Skin of body (tissue), 2 donors: ENCODE data around the gene BIRC2. TPM values are rescaled to one million over a fixed set of nuclear protein-coding genes. Genes with fewer than 3 reads are reported as not detected.

Experiments
- DNase-seq: peaks from one replicate; lab custom pipeline; 2025; lab: John Stamatoyannopoulos, UW
- total RNA-seq: library from RNA; depleted of rRNA; stranded (reverse); fragments of >200 nt; gene quantifications from one replicate; pipeline ENCODE4 v1.2.3, GENCODE V29; 2014

BIRC2 gene
- total RNA-seq, 1 donor from 2014 or later = 66.5 TPM

DNA sequence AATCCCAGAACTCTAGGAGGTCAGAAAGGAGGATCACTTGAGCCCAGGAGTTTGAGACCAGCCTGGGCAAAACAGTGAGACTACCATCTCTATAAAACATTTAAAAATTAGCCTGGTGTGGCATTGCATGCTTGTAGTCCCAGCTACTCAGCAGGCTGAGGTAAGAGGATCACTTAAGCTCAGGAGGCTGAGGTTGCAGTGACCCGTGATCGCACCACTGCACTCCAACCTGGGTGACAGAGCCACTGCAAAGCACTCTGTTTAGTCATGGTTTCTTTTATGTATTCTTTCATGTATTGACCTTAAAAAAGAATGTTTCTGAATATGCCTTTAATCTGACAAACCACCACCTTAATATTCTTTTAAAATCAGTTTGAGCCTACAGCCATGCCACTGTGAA, 52.2 kb downstream of the BIRC2 start:
- no peak for DNase-seq

DNA sequence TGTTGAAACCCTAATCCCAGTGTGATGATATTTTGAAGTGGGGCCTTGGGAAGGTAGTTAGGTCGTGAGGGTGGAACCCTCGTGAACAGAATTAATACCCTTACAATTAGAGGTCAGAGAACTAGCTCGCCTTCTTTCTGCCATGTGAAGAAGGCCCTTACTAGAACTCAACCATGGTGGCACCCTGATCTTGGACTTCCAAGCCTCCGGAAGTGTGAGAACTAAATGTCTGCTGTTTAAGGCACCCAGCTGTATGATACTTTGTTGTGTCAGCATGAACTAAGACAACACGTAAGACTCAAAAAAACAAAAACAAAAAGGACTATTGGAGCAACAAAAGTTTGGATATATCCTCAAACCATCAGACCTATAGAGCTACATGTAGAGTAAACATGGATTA, 53.6 kb downstream of the BIRC2 start:
- no peak for DNase-seq

DNA sequence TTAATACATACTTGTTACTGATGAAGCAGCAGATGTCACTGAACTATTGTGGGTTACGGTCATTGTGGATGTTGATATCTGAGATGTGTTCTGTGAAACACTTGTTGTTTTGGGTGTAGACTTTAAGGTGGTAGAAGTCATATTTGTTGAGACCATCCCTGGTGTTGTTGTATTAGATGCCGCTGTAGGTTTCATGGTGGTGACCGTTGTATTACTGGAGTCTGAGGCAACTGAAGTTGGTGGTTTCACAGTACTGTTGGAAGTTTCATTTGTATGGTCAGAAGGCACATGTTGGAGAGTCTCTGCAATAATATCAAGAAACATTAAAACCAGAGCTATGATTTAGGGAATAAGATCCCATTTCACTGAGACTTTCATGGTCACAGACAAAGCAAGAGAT, 54.9 kb downstream of the BIRC2 start:
- DNase-seq = no peak

DNA sequence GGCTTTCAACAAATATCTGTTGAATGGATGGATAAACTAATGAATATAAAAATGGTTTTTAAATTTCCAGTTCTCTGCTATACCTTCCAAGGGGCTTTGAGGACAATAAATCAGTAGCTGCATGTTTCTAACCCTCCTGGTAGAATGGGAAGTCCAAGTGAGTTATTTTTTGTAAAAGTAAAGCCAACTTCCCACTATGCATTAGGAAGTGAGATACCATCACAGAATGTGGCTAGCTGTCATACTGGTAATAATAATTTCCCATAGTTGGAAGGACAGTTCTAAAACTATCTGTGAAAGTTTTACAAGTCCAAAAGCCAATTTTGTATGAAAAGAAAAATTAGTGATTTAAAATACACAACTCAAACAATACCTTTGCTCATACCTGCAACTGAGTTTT, 55.5 kb downstream of the BIRC2 start:
- DNase-seq = no peak

DNA sequence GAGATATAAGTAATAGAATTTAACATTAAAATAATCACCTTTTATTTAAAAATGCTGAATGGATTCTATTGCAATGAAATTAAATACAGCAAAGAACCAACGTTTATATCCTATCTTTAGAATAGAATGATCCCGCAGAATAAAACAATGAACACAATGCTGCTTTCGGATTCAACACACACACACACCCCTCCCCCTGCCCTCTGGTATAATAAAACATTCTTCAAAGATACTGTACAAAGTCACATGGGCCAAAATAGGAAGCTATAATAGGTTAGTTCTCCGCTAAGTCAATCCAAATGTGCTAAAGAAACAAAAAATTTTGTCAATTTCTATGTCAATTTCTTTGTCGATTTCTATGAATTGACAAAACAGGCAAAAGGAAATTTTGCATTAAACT, 58.5 kb downstream of the BIRC2 start:
- DNase-seq = no peak

DNA sequence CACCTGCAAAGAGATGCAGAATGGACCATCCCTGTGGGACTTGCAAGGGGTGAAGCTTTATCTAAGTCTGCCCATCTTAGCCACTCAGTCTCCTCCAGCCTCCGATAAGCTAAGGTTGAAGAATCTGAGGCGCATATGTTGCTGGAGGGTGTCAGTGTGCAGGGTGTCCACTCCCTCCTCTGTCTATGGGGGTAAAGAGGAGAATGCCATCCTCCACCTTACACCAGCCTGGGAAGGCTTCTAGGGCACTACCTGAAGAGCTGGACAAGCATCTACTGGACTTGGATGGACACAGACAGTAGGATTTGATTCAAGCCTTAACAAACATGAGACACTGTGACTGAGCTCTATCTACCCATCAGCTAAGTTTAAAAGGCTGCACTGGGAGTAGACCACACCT, 59.1 kb downstream of the BIRC2 start:
- DNase-seq = no peak

DNA sequence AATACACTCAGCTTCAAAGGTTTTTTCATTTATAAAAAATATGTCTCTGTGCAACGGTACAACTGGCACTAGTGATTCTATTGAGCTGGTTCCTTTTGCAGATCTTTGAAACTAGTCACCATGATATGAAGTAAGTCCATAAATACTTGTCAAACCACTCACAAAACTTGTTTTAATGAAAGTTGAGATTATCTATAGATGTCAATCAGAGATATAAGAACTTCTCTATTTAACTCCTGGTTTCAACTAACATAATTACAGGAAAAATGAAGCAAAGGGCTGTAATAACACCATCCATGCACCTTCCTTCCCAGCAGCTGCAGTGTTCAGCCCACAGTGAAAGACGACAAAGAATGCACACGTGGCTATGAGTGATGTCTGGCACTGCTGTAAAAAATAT, 60.9 kb downstream of the BIRC2 start:
- no peak for DNase-seq

DNA sequence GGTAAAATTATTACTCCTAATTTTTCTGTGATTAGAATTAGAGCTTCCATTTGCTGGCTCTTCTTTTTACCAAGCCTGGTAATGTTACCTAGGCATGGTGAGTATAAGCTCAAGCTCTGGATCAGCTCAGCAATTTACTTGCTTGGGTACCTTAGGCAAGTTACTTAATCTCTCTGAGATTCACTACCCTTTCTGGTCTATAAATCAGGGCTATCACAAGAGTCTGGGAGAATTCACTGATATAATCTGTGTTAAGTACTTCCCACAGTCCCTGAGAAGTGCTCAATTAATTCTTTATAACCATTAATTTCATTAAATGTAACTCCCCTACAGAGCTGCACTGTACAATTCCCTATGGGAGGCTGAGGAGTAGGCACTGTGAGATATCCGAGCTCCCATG, 61.3 kb downstream of the BIRC2 start:
- no peak for DNase-seq

DNA sequence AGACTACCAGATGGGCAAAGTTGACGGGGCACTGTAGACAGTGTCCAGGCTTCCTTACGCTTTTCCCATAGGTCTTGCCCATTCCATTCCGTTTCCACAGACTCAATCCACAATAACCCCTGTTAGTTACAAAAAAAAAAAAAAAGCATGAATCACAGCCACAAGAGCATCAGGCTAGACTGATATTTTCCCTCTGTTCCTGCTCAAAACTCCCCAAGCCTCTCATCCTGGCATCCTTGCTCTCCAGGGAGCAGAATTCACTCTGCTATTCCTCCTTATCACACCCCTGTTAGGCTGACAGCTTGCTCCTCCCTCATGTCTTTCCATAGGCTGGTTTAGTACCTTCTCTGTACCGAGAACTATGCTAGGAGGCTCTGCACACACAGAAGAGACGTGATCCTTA, 63.4 kb downstream of the BIRC2 start:
- no peak for DNase-seq

DNA sequence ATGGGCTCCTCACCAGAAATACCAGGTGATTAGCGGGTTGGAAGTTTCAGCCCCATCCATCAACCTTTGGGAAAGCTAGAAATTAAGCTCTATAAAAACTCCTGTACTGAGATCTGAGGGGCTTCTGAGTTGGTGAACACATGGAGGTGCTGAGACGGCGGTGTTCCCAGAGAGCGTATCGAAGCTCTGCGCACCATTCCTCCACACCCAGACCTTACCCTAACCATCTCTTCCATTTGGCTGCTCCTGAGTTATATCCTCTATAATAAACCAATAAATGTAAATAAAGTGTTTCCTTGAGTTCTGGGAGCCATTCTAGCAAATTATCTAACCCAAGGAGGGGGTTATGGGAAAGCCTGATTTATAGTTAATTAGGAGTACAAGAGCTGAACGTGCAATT, 64.1 kb downstream of the BIRC2 start:
- DNase-seq = no peak

DNA sequence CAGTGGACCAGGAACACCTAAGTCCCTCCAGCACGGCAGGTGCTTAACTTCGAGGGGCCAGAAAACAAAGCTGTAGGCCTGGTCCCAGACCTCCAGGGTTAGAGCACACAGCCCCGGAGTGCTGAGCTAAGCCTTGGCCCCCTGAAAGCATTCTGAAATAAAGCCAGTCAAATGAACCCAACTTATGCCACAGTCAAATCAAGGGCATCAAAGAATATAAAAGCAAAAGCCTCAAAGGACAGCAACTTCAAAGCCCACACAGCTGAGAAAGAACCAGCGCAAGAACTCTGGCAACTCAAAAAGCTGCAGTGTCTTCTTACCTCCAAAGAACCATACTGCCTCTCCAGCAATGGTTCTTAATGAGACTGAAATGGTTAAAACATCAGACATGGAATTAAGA, 66.5 kb downstream of the BIRC2 start:
- DNase-seq = no peak

DNA sequence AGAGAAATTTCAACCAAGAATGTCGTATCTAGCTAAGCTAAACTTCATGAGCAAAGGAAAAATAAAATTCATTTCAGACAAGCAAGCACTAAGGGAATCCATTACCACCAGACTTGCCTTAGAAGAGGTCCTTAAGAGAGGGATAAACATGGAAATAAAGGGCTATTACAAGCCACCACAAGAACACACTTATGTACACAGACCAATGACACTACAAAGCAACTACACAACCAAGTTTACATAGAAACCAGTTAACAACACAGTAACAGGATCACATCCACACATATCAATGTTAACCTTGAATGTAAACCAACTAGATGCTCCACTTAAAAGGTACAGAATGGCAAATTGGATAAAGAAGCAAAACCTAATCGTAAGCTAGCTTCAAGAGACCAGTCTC, 67.5 kb downstream of the BIRC2 start:
- DNase-seq = no peak

DNA sequence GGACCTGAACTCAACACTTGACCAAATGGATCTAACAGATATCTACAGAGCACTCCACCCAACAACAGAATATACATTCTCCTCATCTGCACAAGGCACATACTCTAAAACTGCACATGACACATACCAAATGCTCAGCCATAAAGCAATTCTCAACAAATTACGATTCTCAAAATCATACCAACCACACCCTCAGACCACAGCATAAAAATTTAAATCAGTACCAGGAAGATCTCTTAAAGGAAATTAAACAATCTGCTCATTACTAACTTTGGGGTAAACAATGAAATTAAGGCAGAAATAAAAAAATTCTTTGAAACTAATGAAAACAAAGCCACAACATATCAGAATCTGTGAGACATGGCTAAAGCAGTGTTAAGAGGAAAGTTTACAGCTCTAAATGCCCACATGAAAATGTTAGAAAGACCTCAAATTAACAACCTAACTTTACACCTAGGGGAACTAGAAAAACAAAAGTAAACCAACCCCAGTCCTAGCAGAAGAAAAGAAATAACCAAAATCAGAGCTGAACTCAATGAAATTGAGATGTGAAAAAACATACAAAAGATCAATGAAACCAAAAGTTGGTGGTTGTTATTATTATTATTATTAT, 68.4 kb downstream of the BIRC2 start:
- no peak for DNase-seq

DNA sequence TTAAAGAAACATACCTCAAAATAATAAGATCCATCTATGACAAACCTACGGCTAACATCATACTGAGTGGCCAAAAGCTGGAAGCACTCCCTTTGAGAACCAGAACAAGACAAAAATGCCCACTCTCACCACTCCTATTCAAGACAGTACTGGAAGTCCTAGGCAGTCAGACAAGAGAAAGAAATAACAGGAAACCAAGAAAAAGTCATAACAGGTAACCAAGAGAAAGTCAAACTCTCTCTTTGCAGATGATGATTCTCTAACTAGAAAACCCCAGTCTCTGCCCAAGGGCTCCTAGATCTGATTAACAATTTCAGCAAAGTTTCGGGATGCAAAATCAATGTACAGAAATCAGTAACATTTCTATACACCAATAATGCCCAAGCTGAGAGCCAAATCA, 70.0 kb downstream of the BIRC2 start:
- no peak for DNase-seq

DNA sequence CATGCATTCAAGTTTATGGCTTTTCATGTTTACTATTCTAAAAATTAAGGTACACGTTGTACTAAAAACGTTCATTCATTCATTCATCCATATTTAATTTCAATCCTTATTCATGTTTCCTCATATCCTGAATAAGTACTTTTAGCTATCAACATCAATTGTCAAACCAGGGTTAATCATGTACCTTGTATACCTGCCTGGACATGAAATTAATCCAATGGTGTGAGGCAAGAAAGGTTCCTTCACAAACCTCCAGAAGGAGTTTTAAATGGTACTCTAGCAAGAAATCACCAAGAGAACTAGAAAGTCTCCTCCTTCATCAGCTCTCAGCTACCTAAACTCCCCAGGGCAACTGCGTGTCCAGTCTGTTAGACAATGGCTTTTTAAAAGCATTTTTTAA, 72.2 kb downstream of the BIRC2 start:
- no peak for DNase-seq

DNA sequence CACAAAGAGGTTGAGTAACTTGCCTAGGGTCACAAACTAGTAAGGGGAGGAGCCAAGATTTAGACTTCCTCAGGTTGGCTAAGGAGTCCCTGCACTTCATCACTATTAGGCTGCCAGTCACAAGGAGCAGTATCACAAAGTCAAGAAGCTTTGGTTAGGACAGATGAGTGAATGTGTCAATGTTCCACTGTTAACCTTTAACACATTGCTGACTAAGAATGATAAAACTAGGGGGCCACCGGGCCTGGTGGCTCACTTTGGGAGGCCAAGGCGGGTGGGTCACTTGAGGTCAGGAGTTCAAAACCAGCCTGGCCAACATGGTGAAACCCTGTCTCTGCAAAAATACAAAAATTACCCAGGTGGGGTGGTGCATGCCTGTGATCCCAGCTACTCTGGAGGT, 73.5 kb downstream of the BIRC2 start:
- DNase-seq = no peak

DNA sequence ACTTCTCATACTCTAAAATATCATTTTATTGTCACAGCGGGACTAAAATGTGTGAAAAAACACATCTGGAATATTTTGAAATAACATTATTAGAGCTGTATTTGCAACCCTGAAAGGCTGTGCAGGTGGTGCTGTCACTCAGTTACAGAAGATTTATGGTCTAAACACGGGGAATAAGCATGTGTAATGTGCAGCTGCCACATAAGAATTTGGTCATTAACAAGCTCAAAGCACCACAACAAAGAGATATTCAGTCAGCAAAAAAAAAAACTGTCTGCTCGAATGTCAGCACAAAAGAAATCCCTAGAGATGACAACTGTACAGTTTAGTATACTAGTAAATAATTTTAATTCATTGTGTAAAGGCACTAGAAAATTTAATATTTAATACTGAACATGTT, 74.2 kb downstream of the BIRC2 start:
- DNase-seq = peak; percentile 29

DNA sequence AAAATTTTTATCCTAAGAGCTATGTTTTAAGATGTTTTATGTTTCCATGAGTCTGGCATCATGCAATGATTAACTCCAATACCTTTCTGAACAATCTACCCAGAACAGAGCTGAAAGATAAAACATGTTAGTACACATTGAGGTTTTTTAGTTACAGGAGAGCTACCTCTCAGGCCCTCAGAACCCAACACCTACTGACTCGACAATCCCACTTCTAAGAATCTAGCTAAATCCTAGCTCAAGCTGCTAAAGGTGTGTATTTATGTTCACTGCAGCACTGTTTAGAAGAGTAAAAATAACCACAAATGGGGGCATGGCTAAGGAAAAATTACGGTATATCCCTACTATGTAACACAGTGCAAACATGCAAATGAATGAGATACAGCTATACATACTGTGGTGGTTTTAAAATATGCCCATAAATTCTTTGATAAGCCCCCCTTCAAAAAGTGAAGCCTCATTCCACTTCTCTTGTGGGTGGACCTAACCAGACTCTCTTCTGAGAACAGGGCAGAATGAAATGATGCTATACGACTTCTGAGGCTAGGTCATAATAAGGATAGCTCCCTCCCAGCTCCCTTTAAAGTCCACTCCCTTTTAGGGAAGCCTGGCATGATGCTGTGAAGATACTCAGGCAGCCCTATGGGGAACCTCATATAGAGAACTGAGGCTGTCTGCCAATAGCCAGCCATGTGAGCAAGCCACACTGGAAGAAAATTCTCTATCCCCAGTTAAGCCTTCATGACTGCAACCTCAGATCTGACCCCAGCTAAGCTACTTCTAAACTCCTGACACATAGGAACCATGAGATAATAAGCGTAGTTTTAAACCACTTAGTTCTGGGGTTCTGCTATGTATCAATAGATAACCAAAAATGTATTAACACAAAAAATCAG, 76.1 kb downstream of the BIRC2 start:
- DNase-seq = no peak

DNA sequence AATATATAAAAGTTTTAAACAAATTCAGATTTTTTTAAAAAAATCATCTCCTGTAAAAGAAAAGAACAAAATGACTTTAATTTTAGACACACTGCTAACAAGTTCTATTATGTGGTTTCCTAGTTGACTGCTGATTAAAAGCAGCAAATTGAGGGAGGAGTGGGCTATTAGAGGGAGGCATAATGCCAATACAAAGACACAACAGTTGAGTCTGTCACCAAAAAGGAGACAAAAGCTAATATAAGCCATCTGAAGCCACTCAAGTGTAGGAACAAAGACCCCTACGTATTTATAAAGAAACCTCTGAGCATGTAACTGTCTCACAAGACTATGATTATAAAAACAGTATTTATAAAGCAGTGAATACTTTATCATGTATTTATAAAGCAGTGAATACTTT, 76.9 kb downstream of the BIRC2 start:
- DNase-seq = no peak

DNA sequence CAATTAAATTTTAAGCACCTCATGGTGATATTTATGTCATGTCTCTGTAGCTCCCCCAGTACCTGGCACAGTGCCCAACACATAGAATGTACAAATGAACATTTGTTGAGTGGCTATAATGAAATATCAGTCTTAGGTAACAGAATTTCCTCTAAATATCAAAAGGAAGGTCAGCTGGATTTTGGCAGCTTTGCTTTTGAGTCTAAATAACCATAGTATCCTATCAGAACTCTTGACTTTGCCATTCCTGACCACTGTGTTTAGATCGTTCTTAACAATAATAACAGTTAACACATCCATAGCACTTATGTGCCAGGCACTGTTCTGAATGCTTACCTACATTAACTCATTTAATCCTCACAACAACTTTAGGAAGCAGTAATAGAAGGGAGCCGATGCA, 79.0 kb downstream of the BIRC2 start:
- no peak for DNase-seq

DNA sequence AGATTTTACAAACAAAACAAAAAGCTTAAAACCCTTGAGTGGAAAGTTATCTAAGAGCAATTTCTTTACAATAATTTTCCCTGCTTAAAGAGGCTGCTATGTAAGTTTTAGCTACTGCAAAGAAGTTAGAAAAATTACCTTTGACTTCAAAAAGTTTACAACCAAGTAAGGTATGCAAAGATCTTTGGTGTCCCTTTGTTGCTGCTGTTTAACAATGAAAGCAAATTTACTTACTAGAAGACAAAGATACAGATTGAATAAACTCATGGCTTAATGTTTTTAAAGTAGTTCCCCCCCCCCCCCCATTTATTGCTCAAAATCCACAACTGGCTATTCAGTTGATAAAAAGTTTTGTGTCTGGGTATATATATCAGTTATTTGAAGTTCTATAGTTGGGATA, 79.6 kb downstream of the BIRC2 start:
- DNase-seq = no peak

DNA sequence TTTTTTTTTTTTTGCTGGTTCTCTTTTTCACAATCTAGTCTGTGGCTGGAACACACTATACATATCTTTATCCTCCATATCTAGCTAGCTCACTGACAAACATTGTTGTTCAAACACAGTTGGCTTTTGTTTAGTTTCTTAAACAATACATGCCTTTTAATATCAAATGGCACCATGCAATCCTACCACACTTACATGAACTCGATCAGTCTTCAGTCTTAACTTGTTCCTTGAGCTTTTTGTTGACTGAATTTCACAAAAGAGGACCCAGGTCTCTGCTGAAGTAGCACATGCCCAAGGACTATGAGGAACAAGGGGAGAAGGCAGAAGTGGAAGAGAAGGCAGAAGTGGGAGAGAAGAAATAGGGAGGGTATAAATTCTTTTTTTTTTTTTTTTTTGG, 80.1 kb downstream of the BIRC2 start:
- DNase-seq = no peak
